HepG2 (cell line): ENCODE measurements around the gene PIGL. TPM values are rescaled to one million over a fixed set of nuclear protein-coding genes. Genes with fewer than 3 reads are reported as not detected.

Source experiments
- ATAC-seq: fragments of 200-7000 bp; cut with Tn5 transposase; 3 replicates; pipeline ENCODE4 v1.9.1; 2020; ENCODE audit warnings: mild to moderate bottlenecking, moderate library complexity
- BruUV-seq: library from RNA; stranded (reverse); fragments of 400-500 nt; replicated peaks from 2 replicates; lab custom pipeline; 2021; lab: Mats Ljungman, UMichigan
- CTCF ChIA-PET: fragments of 300-600 bp; formaldehyde crosslinking; extraction: SDS; loops from one replicate; lab custom pipeline; 2021; ENCODE audit warnings: low total read pairs, inconsistent platforms, low intra/inter-chr PET ratio; lab: Yijun Ruan, JAX
- POLR2A ChIA-PET: fragments of 350-600 bp; sonication (Branson Sonifier 250); formaldehyde crosslinking; loops from one replicate; lab custom pipeline; 2020; ENCODE audit warnings: antibody characterized with exemption, inconsistent platforms; lab: Yijun Ruan, JAX
- DNase-seq: peaks from one replicate; pipeline ENCODE4 v3.0.0-alpha.2; 2015; ENCODE audit warnings: low spot score
- FAIRE-seq: peaks from 3 replicates; lab custom pipeline; 2011; peaks lifted over from hg19 to GRCh38; lab: Jason Lieb, UNC
- H2AFZ ChIP-seq: one replicate; pipeline ENCODE4 v1.6.1; 2011; ENCODE audit warnings: low read length, inconsistent platforms
- H3K27ac ChIP-seq: fragments of 300-600 bp; 3 replicates; pipeline ENCODE4 v1.8.0; 2011; ENCODE audit warnings: mixed run types, mild to moderate bottlenecking, mixed read lengths, low read length, inconsistent platforms; ENCODE audit not compliant: insufficient read depth; ENCODE audit errors: extremely low read length
- H3K27me3 ChIP-seq, 2 experiments: fragments of 200-600 bp in 1 of 2; 2 replicates in 1 of 2; 3 replicates in 1 of 2; pipeline versions ENCODE4 v1.6.0 to v1.8.0; 2011; ENCODE audit warnings: low read length in 2 of 2, mild to moderate bottlenecking in 2 of 2, moderate library complexity in 2 of 2, inconsistent platforms in 1 of 2; ENCODE audit not compliant: insufficient read depth in 2 of 2, control insufficient read depth in 1 of 2
- H3K36me3 ChIP-seq, 2 experiments: fragments of 200-600 bp in 1 of 2; replicated peaks in 1 of 2; 2 replicates in 1 of 2; 3 replicates in 1 of 2; pipeline versions ENCODE4 v1.5.1 to v1.8.0; 2011; ENCODE audit warnings: low read length in 2 of 2, inconsistent platforms in 1 of 2; ENCODE audit not compliant: insufficient read depth in 2 of 2, control insufficient read depth in 1 of 2
- H3K4me1 ChIP-seq: 2 replicates; pipeline ENCODE4 v1.5.1; 2012; ENCODE audit warnings: low read length, inconsistent platforms; ENCODE audit not compliant: insufficient read depth
- H3K4me2 ChIP-seq: 2 replicates; pipeline ENCODE4 v1.6.0; 2011; ENCODE audit warnings: low read depth, low read length, inconsistent platforms
- H3K4me3 ChIP-seq, 3 experiments: fragments of 200-600 bp in 1 of 3; sonication (generic), shearing (Covaris generic) in 1 of 3; replicated peaks in 1 of 3; 2 replicates each; pipeline ENCODE4 v1.5.1; 2011 to 2016; ENCODE audit warnings: low read length in 3 of 3, inconsistent platforms in 2 of 3, low read depth in 2 of 3, mild to moderate bottlenecking in 2 of 3, control low read depth in 1 of 3, mixed read lengths in 1 of 3; ENCODE audit not compliant: insufficient read depth in 1 of 3
- H3K79me2 ChIP-seq: one replicate; pipeline ENCODE4 v1.6.1; 2011; ENCODE audit warnings: low read length, inconsistent platforms; ENCODE audit not compliant: insufficient read depth
- H3K9ac ChIP-seq: 2 replicates; pipeline ENCODE4 v1.6.0; 2011; ENCODE audit warnings: mild to moderate bottlenecking, low read depth, low read length, inconsistent platforms; ENCODE audit not compliant: insufficient read depth
- H3K9me3 ChIP-seq: 2 replicates; pipeline ENCODE4 v1.5.1; 2012; ENCODE audit warnings: mild to moderate bottlenecking, low read length
- H4K20me1 ChIP-seq: 2 replicates; pipeline ENCODE4 v1.6.0; 2011; ENCODE audit warnings: inconsistent platforms, mild to moderate bottlenecking, low read length, moderate library complexity; ENCODE audit not compliant: insufficient read depth
- ADNP ChIP-seq: sonication (generic); formaldehyde crosslinking; IDR thresholded peaks from 2 replicates; pipeline ENCODE4 v1.4.0; 2020; ENCODE audit warnings: missing genetic modification reagents
- CBX5 ChIP-seq: sonication (generic); formaldehyde crosslinking; IDR thresholded peaks from 2 replicates; pipeline ENCODE4 v1.4.0; 2020; ENCODE audit warnings: missing genetic modification reagents, borderline replicate concordance
- FOXJ3 ChIP-seq: sonication (generic); formaldehyde crosslinking; IDR thresholded peaks from 2 replicates; pipeline ENCODE4 v1.4.0; 2020; ENCODE audit warnings: missing genetic modification reagents, mild to moderate bottlenecking, borderline replicate concordance
- FOXP1 ChIP-seq, 2 experiments: fragments of 450-650 bp in 1 of 2; IDR thresholded peaks; 2 replicates each; pipeline ENCODE4 v1.6.1; 2017 to 2018; ENCODE audit warnings: antibody characterized with exemption in 1 of 2
- KDM2A ChIP-seq: sonication (generic); formaldehyde crosslinking; IDR thresholded peaks from 2 replicates; pipeline ENCODE4 v1.4.0; 2020; ENCODE audit warnings: low read depth, missing genetic modification reagents, borderline replicate concordance
- MEF2D ChIP-seq: sonication (generic); formaldehyde crosslinking; IDR thresholded peaks from 2 replicates; pipeline ENCODE4 v1.5.1; 2020; ENCODE audit warnings: mild to moderate bottlenecking, missing genetic modification reagents
- MIER2 ChIP-seq: IDR thresholded peaks from 2 replicates; pipeline ENCODE4 v1.6.1; 2016; ENCODE audit warnings: missing biosample characterization, missing genetic modification reagents
- MYNN ChIP-seq: sonication (generic); formaldehyde crosslinking; IDR thresholded peaks from 2 replicates; pipeline ENCODE4 v1.4.0; 2020; ENCODE audit warnings: mild to moderate bottlenecking, low read depth, missing genetic modification reagents
- POLR2G ChIP-seq: fragments of 200-400 bp; formaldehyde crosslinking; IDR thresholded peaks from 2 replicates; pipeline ENCODE4 v1.6.1; 2018; ENCODE audit warnings: mild to moderate bottlenecking, low read depth, low read length, moderate library complexity
- SCMH1 ChIP-seq: sonication (generic); formaldehyde crosslinking; IDR thresholded peaks from 2 replicates; pipeline ENCODE4 v1.9.0; 2021; ENCODE audit warnings: missing genetic modification reagents, mild to moderate bottlenecking, borderline replicate concordance
- ZFP1 ChIP-seq: IDR thresholded peaks from 2 replicates; pipeline ENCODE4 v1.6.1; 2016
- ZNF343 ChIP-seq: sonication (generic); formaldehyde crosslinking; IDR thresholded peaks from 2 replicates; pipeline ENCODE4 v1.4.0; 2020; ENCODE audit warnings: mild to moderate bottlenecking, missing genetic modification reagents
- ZNF629 ChIP-seq: sonication (generic); formaldehyde crosslinking; conservative IDR thresholded peaks from 2 replicates; pipeline ENCODE4 v1.5.0; 2020; ENCODE audit warnings: missing genetic modification reagents
- ZNF776 ChIP-seq: sonication (generic); formaldehyde crosslinking; IDR thresholded peaks from 2 replicates; pipeline ENCODE4 v1.4.0; 2020; ENCODE audit warnings: mild to moderate bottlenecking, missing genetic modification reagents
- WGBS: methylation state at CpG from one replicate; pipeline ENCODE4 v1.1.6; 2017; ENCODE audit warnings: low lambda C conversion rate; 5-methylcytosine and 5-hydroxymethylcytosine counted together
- in situ Hi-C: cut with HindIII; loops from 2 replicates; pipeline ENCODE4 v1.10.0; 2017; ENCODE audit warnings: low pct_unique_long_range_greater_than_20kb; ENCODE audit not compliant: extremely low pct_ligation_motif_present
- intact Hi-C: fragments of 100-400 bp; cut with micrococcal nuclease; formaldehyde crosslinking; loops from one replicate; pipeline ENCODE4 v1.10.0; 2022; ENCODE audit not compliant: unreplicated experiment
- polyA plus RNA-seq, 8 experiments: library from polyadenylated mRNA; depleted of rRNA in 3 of 8; stranded (reverse) in 7 of 8; unstranded in 1 of 8; fragments of >200 nt; fragmentation: Illumina TruSeq in 4 of 8; extraction: Trizol in 4 of 8; gene quantifications; 2 replicates each; pipeline versions ENCODE4 v1.2.1 to v1.2.3, GENCODE V29; 2011 to 2016; ENCODE audit warnings: low read depth in 4 of 8, missing spikeins in 1 of 8, mixed read lengths in 1 of 8; ENCODE audit not compliant: insufficient read depth in 1 of 8
- total RNA-seq, 5 experiments: library from RNA; depleted of rRNA; stranded (reverse); fragments of >200 nt; fragmentation: Illumina TruSeq; extraction: Trizol; gene quantifications; 2 replicates each; pipeline ENCODE4 v1.2.3, GENCODE V29; 2016; ENCODE audit warnings: low read depth in 1 of 5
- TF ChIP-seq, protein P1 (sequence below): sonication (generic); formaldehyde crosslinking; IDR thresholded peaks from 2 replicates; pipeline ENCODE4 v1.5.0; 2020; ENCODE audit warnings: mild to moderate bottlenecking, missing genetic modification reagents
- TF ChIP-seq, protein P2 (sequence below), 2 experiments: sonication (generic) in 1 of 2; formaldehyde crosslinking in 1 of 2; IDR thresholded peaks; 2 replicates each; pipeline versions ENCODE4 v1.6.1 to v1.9.0; 2014 to 2022; ENCODE audit warnings: antibody characterized with exemption in 1 of 2, borderline replicate concordance in 1 of 2, inconsistent platforms in 1 of 2, low read depth in 1 of 2, missing genetic modification reagents in 1 of 2

The PIGL gene
- total and polyA plus RNA-seq, 2 of the 13 experiments (the other 11 are each of a cell fraction or from before 2014, with no cell fraction given), result 28.5 to 63.8 TPM

DNA sequence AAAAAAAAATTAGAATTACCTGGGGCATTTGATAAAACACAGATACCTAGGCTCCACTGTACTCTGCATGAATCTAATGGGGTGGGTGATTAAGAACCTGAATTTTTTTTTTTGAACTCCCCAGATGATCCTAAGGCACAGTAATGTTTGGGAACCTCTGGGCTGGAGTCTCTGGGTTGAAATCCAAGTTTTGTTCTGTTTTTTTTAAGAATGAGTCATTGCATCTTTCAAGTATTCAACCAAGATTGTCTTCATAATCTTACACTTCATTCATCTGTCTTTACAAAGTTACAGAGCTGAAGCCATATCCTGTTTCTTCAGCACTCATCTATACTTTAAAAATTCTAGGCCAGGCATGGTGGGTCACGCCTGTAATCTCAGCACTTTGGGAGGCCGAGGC lies 52.6 kb downstream of the PIGL start (continued):
- TF ChIP-seq POLR2G, result no peak
- TF ChIP-seq ZFP1 (CRISPR knock-in tag), result no peak
- TF ChIP-seq CBX5 (CRISPR knock-in tag), result no peak
- TF ChIP-seq, protein P1, sequence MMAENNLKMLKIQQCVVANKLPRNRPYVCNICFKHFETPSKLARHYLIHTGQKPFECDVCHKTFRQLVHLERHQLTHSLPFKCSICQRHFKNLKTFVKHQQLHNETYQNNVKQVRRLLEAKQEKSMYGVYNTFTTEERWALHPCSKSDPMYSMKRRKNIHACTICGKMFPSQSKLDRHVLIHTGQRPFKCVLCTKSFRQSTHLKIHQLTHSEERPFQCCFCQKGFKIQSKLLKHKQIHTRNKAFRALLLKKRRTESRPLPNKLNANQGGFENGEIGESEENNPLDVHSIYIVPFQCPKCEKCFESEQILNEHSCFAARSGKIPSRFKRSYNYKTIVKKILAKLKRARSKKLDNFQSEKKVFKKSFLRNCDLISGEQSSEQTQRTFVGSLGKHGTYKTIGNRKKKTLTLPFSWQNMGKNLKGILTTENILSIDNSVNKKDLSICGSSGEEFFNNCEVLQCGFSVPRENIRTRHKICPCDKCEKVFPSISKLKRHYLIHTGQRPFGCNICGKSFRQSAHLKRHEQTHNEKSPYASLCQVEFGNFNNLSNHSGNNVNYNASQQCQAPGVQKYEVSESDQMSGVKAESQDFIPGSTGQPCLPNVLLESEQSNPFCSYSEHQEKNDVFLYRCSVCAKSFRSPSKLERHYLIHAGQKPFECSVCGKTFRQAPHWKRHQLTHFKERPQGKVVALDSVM, result no peak
- no peak for TF ChIP-seq KDM2A (CRISPR knock-in tag)
- TF ChIP-seq, all 625 proteins: peak for 0

DNA sequence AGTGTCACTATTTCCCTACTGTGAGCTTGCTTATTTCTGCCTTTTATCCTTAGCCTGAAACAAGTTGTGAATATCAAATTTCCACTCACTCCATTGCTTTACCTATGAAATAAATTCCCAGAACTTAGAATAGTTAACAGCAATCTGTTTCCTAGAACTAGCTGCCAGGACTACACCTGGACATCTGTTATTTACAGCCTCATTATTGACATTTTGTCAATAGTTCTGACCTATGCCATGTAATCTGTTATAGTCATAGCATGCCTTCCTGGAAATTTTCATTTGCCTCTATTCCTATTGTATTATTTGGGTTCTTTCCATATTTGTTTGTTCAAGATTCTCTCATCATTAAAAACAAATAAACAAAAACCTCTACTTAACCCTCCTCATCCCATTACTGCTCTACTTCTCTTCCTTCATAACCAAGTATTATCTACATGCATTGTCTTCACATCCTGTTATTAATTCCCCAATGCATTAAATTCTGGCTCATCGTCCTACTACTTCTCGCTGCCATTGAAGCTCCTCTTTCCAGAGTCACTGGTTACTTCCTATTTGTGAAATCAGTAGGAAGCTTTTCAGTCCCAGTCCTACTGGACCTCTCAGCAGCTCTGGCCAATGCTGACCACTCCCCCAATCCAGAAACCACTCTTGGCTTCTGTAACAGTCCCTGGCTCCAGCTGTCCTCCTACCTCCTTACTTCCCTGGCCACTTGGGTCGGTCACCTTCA lies 55.3 kb downstream of the PIGL start:
- Histone ChIP-seq H3K27ac (no peak overlapping the region), H3K4me1 (no peaks in the 10 kb centered on the region; the same call in 1 of the 2 replicates), H3K4me3 (no peak overlapping the region), H2AFZ (no peak overlapping the region), H3K4me2 (no peak overlapping the region), H3K36me3 (no peaks in the 10 kb centered on the region), H3K79me2 (no peaks in the 10 kb centered on the region), H4K20me1 (no peaks in the 10 kb centered on the region), H3K27me3 (no peaks in the 10 kb centered on the region), H3K9ac (no peak overlapping the region), H3K9me3 (no peaks in the 10 kb centered on the region)
- CTCF ChIA-PET, result no interaction called here
- BruUV-seq, result no TSS peak
- POLR2A ChIA-PET, result interaction anchor here (2.1 kb wide), 1 partner anchor 14 kb away, joined by 7 read pairs; no protein-coding TSS in a partner anchor
- DNase-seq (no peak), ATAC-seq (no peak), FAIRE-seq (no peak)
- in situ Hi-C loops (no loop called here), intact Hi-C loops (no loop called here)
- WGBS, result 97% methylated on average over 3 of the region's 3 CpGs
- TF ChIP-seq MEF2D (no peak), FOXP1 (IDR thresholded peaks at IDR 0.05) (no peak), FOXP1 (CRISPR knock-in tag; IDR thresholded peaks at IDR 0.05) (no peak), ADNP (CRISPR knock-in tag) (no peak), FOXJ3 (CRISPR knock-in tag) (no peak), MIER2 (no peak), ZNF629 (CRISPR knock-in tag) (no peak), ZNF776 (CRISPR knock-in tag) (no peak), SCMH1 (CRISPR knock-in tag) (no peak), MYNN (CRISPR knock-in tag) (no peak), ZNF343 (CRISPR knock-in tag) (no peak)
- TF ChIP-seq, protein P2, sequence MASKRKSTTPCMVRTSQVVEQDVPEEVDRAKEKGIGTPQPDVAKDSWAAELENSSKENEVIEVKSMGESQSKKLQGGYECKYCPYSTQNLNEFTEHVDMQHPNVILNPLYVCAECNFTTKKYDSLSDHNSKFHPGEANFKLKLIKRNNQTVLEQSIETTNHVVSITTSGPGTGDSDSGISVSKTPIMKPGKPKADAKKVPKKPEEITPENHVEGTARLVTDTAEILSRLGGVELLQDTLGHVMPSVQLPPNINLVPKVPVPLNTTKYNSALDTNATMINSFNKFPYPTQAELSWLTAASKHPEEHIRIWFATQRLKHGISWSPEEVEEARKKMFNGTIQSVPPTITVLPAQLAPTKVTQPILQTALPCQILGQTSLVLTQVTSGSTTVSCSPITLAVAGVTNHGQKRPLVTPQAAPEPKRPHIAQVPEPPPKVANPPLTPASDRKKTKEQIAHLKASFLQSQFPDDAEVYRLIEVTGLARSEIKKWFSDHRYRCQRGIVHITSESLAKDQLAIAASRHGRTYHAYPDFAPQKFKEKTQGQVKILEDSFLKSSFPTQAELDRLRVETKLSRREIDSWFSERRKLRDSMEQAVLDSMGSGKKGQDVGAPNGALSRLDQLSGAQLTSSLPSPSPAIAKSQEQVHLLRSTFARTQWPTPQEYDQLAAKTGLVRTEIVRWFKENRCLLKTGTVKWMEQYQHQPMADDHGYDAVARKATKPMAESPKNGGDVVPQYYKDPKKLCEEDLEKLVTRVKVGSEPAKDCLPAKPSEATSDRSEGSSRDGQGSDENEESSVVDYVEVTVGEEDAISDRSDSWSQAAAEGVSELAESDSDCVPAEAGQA (IDR thresholded peaks at IDR 0.05; ENCODE audit: low read depth), result no peak
- TF ChIP-seq, protein P2 (CRISPR knock-in tag; IDR thresholded peaks at IDR 0.05; ENCODE audit: borderline replicate concordance), result no peak
